Spleen (tissue), 7 donors: ENCODE data around the gene PQBP1.

Experiments
- POLR2A ChIP-seq, 3 donors: fragments of 450-650 bp; IDR thresholded peaks; one replicate each; pipeline ENCODE4 v1.5.1; 2017; ENCODE audit warnings: antibody characterized with exemption in 3 of 3, mild to moderate bottlenecking in 1 of 3
- TF ChIP-seq, protein P1 (sequence below), 11 experiments: fragments of 200-600 bp in 7 of 11; fragments of 450-650 bp in 4 of 11; sonication (generic) in 4 of 11; IDR thresholded peaks in 8 of 11; conservative IDR thresholded peaks in 3 of 11; 1 replicate in 7 of 11; 2 replicates in 4 of 11; pipeline versions ENCODE4 v1.4.0 to v1.8.0; 2016 to 2021; ENCODE audit warnings: antibody characterized with exemption in 11 of 11, inconsistent platforms in 4 of 11, mild to moderate bottlenecking in 1 of 11
- donor health status: DM: no; HTN: no; CAD: no; lungs with moderate emphysema.
- donor health status: DM: no; HTN: no; CAD: no.
- donor health status: DM: no; HTN: no; CAD: no.

DNA sequence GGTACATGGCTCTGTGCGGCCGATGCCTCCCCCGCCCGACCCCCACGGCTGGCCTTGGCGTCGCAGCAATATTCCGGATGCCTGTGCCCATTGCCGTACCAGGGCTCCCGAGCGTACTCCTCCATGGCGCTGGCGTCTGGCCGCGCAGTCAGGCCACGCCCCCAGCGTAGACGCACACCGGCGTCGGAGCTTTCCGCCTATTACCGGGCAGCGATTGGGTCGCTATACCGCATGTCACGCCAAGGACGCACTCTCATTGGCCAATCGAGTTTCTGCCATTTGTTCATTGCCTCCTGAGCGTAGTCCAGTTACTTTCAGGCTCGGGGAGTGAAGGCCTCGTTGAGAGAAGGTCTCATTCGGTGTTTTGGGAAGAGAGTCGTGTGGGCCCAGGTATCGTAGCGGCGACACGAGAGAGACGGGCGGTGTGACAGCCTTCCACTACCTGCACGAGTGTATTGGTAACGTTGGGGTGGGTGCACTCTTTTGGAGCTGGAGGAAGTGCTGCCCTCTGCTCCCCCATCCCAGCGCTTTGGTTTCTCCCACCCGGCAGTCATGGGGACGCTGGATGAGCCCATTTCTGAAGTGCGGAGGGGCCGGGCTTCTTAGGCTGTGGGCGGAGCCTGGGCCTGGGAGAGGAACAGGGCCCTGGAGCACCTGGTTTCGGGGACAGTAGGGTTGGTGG, at the start of gene PQBP1, which contains the start of gene TIMM17B:
- peak in 1 of 3 donors; percentile 37 for TF ChIP-seq POLR2A (IDR thresholded peaks at IDR 0.05)
- TF ChIP-seq, protein P1, sequence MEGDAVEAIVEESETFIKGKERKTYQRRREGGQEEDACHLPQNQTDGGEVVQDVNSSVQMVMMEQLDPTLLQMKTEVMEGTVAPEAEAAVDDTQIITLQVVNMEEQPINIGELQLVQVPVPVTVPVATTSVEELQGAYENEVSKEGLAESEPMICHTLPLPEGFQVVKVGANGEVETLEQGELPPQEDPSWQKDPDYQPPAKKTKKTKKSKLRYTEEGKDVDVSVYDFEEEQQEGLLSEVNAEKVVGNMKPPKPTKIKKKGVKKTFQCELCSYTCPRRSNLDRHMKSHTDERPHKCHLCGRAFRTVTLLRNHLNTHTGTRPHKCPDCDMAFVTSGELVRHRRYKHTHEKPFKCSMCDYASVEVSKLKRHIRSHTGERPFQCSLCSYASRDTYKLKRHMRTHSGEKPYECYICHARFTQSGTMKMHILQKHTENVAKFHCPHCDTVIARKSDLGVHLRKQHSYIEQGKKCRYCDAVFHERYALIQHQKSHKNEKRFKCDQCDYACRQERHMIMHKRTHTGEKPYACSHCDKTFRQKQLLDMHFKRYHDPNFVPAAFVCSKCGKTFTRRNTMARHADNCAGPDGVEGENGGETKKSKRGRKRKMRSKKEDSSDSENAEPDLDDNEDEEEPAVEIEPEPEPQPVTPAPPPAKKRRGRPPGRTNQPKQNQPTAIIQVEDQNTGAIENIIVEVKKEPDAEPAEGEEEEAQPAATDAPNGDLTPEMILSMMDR (IDR thresholded peaks at IDR 0.05 in 8 of 11, conservative IDR thresholded peaks at IDR 0.05 in 3 of 11), result peak in 1 of 11 experiments; percentile 15
